ENCODE measurements around the gene SNX4.

SNX4 gene

GRCh38 chr3:125402639-125403038 is 117.4 kb downstream of the SNX4 start:
- DNase-seq (ENCODE audit: low read depth) = no peak

- DNase-seq (ENCODE audit: low read depth) = peak; percentile 56
Observed at GRCh38 chr3:125401402-125401801, 118.6 kb downstream of the SNX4 start.

GRCh38 chr3:125398952-125399351 is 121.0 kb downstream of the SNX4 start:
- no peak for DNase-seq (ENCODE audit: low read depth)

Data from HS-5 (cell line).